PC-3 (cell line): ENCODE results near the gene ANKRD35. TPM values are rescaled to one million over a fixed set of nuclear protein-coding genes. Genes with fewer than 3 reads are reported as not detected.
A peak's percentile ranks its signal among the peaks of the same experiment; 100 is the strongest.

ENCODE experiments used
- ATAC-seq: fragments of 200-7000 bp; cut with Tn5 transposase; 2 replicates; pipeline ENCODE4 v1.9.1; 2020; ENCODE audit warnings: mild to moderate bottlenecking, moderate library complexity
- BruUV-seq: library from RNA; stranded (reverse); fragments of 400-500 nt; replicated peaks from 2 replicates; lab custom pipeline; 2021; lab: Mats Ljungman, UMichigan
- CTCF ChIA-PET: fragments of 300-600 bp; sonication (Branson Sonifier 250); formaldehyde crosslinking; loops from one replicate; lab custom pipeline; 2022; ENCODE audit warnings: antibody characterized with exemption; lab: Charles Lee
- POLR2A ChIA-PET: fragments of 300-600 bp; sonication (Branson Sonifier 250); formaldehyde crosslinking; loops from one replicate; lab custom pipeline; 2022; ENCODE audit warnings: antibody characterized with exemption; ENCODE audit not compliant: unreplicated experiment; lab: Charles Lee
- DNase-seq: peaks from one replicate; pipeline ENCODE4 v3.0.0-alpha.2; 2015
- H2AFZ ChIP-seq: fragments of 300-600 bp; sonication (generic); 2 replicates; pipeline ENCODE4 v1.6.0; 2016; ENCODE audit warnings: antibody characterized with exemption, low read length
- H3F3A ChIP-seq: fragments of 300-600 bp; sonication (generic); one replicate; pipeline ENCODE4 v1.6.0; 2017; ENCODE audit warnings: antibody characterized with exemption, low read length, control low read depth, mild to moderate bottlenecking; ENCODE audit not compliant: unreplicated experiment
- H3K27ac ChIP-seq: fragments of 300-600 bp; sonication (generic); 2 replicates; pipeline ENCODE4 v1.5.1; 2016; ENCODE audit warnings: mild to moderate bottlenecking, low read length
- H3K27me3 ChIP-seq: fragments of 300-600 bp; sonication (generic); 2 replicates; pipeline ENCODE4 v1.6.1; 2016; ENCODE audit warnings: low read length, mixed read lengths
- H3K36me3 ChIP-seq: fragments of 300-600 bp; sonication (generic); 2 replicates; pipeline ENCODE4 v1.6.1; 2016; ENCODE audit warnings: low read depth, mixed run types, low read length, mixed read lengths
- H3K4me1 ChIP-seq: fragments of 300-600 bp; sonication (generic); 2 replicates; pipeline ENCODE4 v1.5.1; 2016; ENCODE audit warnings: low read length; ENCODE audit not compliant: insufficient read depth
- H3K4me2 ChIP-seq: fragments of 300-600 bp; sonication (generic); 2 replicates; pipeline ENCODE4 v1.6.0; 2016; ENCODE audit warnings: low read length
- H3K4me3 ChIP-seq: fragments of 300-600 bp; sonication (generic); 2 replicates; pipeline ENCODE4 v1.5.1; 2016; ENCODE audit warnings: mild to moderate bottlenecking, low read length, mixed read lengths
- H3K79me2 ChIP-seq: fragments of 300-600 bp; sonication (generic); 2 replicates; pipeline ENCODE4 v1.6.1; 2017; ENCODE audit warnings: low read length, mixed read lengths
- H3K9ac ChIP-seq: fragments of 300-600 bp; sonication (generic); 2 replicates; pipeline ENCODE4 v1.6.0; 2016; ENCODE audit warnings: mild to moderate bottlenecking, low read length
- H3K9me2 ChIP-seq: fragments of 300-600 bp; sonication (generic); replicated peaks from 2 replicates; pipeline ENCODE4 v1.6.1; 2016; ENCODE audit warnings: mixed run types, low read length, mixed read lengths
- H3K9me3 ChIP-seq: fragments of 300-600 bp; sonication (generic); 2 replicates; pipeline ENCODE4 v1.6.1; 2016; ENCODE audit warnings: low read length, mixed read lengths
- H4K20me1 ChIP-seq: fragments of 300-600 bp; sonication (generic); 2 replicates; pipeline ENCODE4 v1.6.1; 2016; ENCODE audit warnings: low read length, mixed read lengths
- EZH2 ChIP-seq: fragments of 300-600 bp; sonication (generic); IDR thresholded peaks from one replicate; pipeline ENCODE4 v1.6.1; 2017; ENCODE audit warnings: antibody characterized with exemption, mild to moderate bottlenecking, low read length; ENCODE audit not compliant: unreplicated experiment
- EZH2phosphoT487 ChIP-seq: fragments of 300-600 bp; sonication (generic); IDR thresholded peaks from 2 replicates; pipeline ENCODE4 v1.6.1; 2018; ENCODE audit warnings: mild to moderate bottlenecking, antibody characterized with exemption, low read length, borderline replicate concordance
- intact Hi-C: fragments of 100-400 bp; cut with micrococcal nuclease; formaldehyde crosslinking; loops from 2 replicates; pipeline ENCODE4 v1.9.0; 2023
- total RNA-seq: library from RNA; depleted of rRNA; stranded (reverse); fragments of >200 nt; gene quantifications from 2 replicates; pipeline ENCODE4 v1.2.3, GENCODE V29; 2014
- TF ChIP-seq, protein P1 (sequence below): fragments of 300-600 bp; sonication (generic); conservative IDR thresholded peaks from 2 replicates; pipeline ENCODE4 v1.5.1; 2017; ENCODE audit warnings: antibody characterized with exemption, low read depth, mild to moderate bottlenecking, low read length

Gene ANKRD35
- total RNA-seq, 1 experiment from 2014 or later = 0.07 TPM

DNA sequence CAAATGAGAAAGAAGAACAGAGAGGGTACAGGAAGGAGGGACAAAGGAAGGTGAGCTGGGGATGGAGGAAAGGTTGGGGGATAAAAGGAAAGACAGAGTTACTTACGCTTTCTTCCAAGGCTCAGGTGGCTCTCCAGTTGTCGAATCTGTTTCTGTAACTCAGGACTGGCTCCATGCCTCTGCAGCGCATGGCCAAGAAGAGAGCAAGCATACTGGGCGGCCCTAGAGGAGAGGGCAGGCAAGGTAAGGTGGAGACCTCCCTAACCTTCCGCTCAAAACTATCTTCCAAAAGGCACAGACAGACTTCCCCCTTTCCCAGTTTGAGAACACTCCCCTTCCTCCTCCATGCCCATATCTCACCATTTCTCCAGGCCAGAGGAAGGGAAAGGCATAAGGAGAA lies 31.9 kb upstream of the ANKRD35 start:
- Histone ChIP-seq H3K36me3 (peaks cover 6% of the 10 kb centered on the region), H3K27me3 (no peaks in the 10 kb centered on the region), H3K9ac (peak overlapping the region; percentile 81), H2AFZ (peak overlapping the region; percentile 77), H3K27ac (no peak overlapping the region), H3K9me2 (no peaks in the 10 kb centered on the region), H3K4me1 (peaks cover 24% of the 10 kb centered on the region), H4K20me1 (no peaks in the 10 kb centered on the region), H3K9me3 (no peaks in the 10 kb centered on the region), H3K4me2 (peak overlapping the region; percentile 99), H3K4me3 (peak overlapping the region; percentile 81), H3F3A (peaks cover 17% of the 10 kb centered on the region), H3K79me2 (peaks cover 15% of the 10 kb centered on the region)
- TF ChIP-seq EZH2 = no peak
- TF ChIP-seq, protein P1, sequence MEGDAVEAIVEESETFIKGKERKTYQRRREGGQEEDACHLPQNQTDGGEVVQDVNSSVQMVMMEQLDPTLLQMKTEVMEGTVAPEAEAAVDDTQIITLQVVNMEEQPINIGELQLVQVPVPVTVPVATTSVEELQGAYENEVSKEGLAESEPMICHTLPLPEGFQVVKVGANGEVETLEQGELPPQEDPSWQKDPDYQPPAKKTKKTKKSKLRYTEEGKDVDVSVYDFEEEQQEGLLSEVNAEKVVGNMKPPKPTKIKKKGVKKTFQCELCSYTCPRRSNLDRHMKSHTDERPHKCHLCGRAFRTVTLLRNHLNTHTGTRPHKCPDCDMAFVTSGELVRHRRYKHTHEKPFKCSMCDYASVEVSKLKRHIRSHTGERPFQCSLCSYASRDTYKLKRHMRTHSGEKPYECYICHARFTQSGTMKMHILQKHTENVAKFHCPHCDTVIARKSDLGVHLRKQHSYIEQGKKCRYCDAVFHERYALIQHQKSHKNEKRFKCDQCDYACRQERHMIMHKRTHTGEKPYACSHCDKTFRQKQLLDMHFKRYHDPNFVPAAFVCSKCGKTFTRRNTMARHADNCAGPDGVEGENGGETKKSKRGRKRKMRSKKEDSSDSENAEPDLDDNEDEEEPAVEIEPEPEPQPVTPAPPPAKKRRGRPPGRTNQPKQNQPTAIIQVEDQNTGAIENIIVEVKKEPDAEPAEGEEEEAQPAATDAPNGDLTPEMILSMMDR = no peak
- no peak for DNase-seq
- ChIA-PET CTCF (no interaction called here), POLR2A (no interaction called here)
- no peak for ATAC-seq
- intact Hi-C loops = loop anchor here (5.0 kb wide), 1 partner anchor 40 kb away; the partner anchor contains the start of gene LIX1L
- BruUV-seq = no TSS peak

DNA sequence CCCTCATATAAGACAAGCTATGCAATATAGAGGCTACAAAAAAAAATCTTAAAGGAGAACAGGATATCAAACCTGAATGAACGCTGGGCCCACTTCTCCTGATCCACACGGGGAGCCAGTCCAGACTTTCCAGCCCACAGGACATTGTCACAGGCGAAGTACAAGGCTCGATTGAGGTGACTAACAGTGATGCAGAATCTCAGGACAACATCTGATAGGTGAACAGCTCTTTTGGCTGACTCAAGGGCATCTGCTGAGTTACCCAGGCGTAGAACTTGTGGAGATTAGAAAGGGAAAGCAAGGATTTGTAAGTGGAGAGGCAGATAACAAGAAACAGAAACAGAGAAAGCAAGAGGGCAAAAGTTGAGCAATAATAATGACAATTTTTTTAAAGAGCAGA lies 31.1 kb upstream of the ANKRD35 start:
- peak; percentile 26 for DNase-seq
- H3K27ac ChIP-seq = no peak overlapping the region
- no peak for TF ChIP-seq EZH2
- TF ChIP-seq, protein P1 = no peak
- TF ChIP-seq EZH2phosphoT487 = no peak
- peaks cover 13% of the 10 kb centered on the region for H3F3A ChIP-seq
- peaks cover 3% of the 10 kb centered on the region for H3K36me3 ChIP-seq
- no peak overlapping the region for H3K9ac ChIP-seq
- no peaks in the 10 kb centered on the region for H3K9me2 ChIP-seq
- H3K4me1 ChIP-seq = peaks cover 24% of the 10 kb centered on the region
- intact Hi-C loops = loop anchor here (5.0 kb wide), 1 partner anchor 41 kb away; the partner anchor contains the start of gene LIX1L
- peak overlapping the region; percentile 99 for H3K4me2 ChIP-seq
- ChIA-PET CTCF (no interaction called here), POLR2A (no interaction called here)
- no peak overlapping the region for H2AFZ ChIP-seq
- peaks cover 15% of the 10 kb centered on the region for H3K79me2 ChIP-seq
- ATAC-seq = no peak
- no peaks in the 10 kb centered on the region for H4K20me1 ChIP-seq
- no peaks in the 10 kb centered on the region for H3K27me3 ChIP-seq
- H3K4me3 ChIP-seq = no peak overlapping the region
- BruUV-seq = no TSS peak
- H3K9me3 ChIP-seq = no peaks in the 10 kb centered on the region

DNA sequence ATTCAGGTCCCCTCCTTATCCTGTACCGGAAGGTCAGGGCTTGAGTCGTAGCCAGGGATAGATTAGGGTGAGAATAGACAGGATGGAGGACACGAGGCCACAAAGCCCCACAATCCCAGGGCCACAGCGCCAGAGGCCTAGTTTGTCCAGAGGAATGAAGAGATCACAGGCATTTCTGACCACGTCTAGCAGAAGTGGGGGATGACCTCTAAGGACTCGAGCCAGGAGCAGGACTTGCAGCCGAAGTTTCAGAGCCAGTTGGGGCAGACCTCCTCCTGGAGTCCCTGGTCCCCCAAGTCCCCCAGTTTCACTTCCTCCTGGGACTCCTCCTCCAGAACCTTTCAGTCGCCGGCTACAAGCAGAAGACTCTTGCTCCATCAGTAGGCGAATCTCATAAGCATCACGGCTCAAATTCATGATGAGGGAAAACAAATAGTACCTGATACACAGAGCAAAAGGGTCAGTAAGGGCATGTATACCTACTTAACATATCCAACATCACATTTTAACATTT lies 26.5 kb upstream of the ANKRD35 start:
- Histone ChIP-seq H4K20me1 (no peaks in the 10 kb centered on the region), H3K36me3 (peaks cover 14% of the 10 kb centered on the region), H3K27me3 (no peaks in the 10 kb centered on the region), H3K4me3 (no peak overlapping the region), H3K79me2 (0 out of 2 replicates have a peak, but pooled peaks cover 3% of the 10 kb centered on the region), H3K9me2 (no peaks in the 10 kb centered on the region), H3K9ac (no peak overlapping the region), H3K9me3 (no peaks in the 10 kb centered on the region), H3K4me2 (no peak overlapping the region), H3K27ac (no peak overlapping the region), H3F3A (no peaks in the 10 kb centered on the region), H2AFZ (no peak overlapping the region), H3K4me1 (peaks cover 17% of the 10 kb centered on the region)
- no peak for DNase-seq
- POLR2A ChIA-PET = no interaction called here
- intact Hi-C loops = no loop called here
- TF ChIP-seq EZH2phosphoT487 (no peak), EZH2 (no peak)
- TF ChIP-seq, protein P1 = no peak
- no peak for ATAC-seq
- BruUV-seq = no TSS peak
- CTCF ChIA-PET = interaction anchor here (0.9 to 2.0 kb wide), 2 partner anchors 20 to 21 kb away, joined by 6 to 18 read pairs; no protein-coding TSS in a partner anchor
